NAMALWA (cell line): Measurements from ENCODE around the gene TACR2.

Experiments
- DNase-seq: peaks from one replicate; pipeline ENCODE4 v3.0.0-alpha.2; 2015; ENCODE audit warnings: low spot score

The TACR2 gene

GRCh38 chr10:69372126-69372980 is 44.4 kb downstream of the TACR2 start:
- no peak for DNase-seq

GRCh38 chr10:69367469-69367868 is 49.2 kb downstream of the TACR2 start:
- DNase-seq, result no peak

- no peak for DNase-seq
These were observed 50.0 kb downstream of the TACR2 start for GRCh38 chr10:69366738-69367137.

- DNase-seq, result no peak
These were observed 52.3 kb downstream of the TACR2 start for GRCh38 chr10:69364232-69364940.

- no peak for DNase-seq
These were observed 53.1 kb downstream of the TACR2 start for GRCh38 chr10:69363666-69364065.

GRCh38 chr10:69362471-69362954 is 54.2 kb downstream of the TACR2 start:
- DNase-seq, result no peak

GRCh38 chr10:69361303-69361614 is 55.5 kb downstream of the TACR2 start:
- DNase-seq, result no peak

GRCh38 chr10:69360485-69361302 is 56.0 kb downstream of the TACR2 start:
- DNase-seq, result no peak

- no peak for DNase-seq
These were observed 57.1 kb downstream of the TACR2 start for GRCh38 chr10:69359594-69359993.

- no peak for DNase-seq
These were observed 57.6 kb downstream of the TACR2 start for GRCh38 chr10:69359148-69359547.

GRCh38 chr10:69358148-69358795 is 58.4 kb downstream of the TACR2 start:
- DNase-seq, result no peak

- no peak for DNase-seq
These were observed 60.5 kb downstream of the TACR2 start for GRCh38 chr10:69356187-69356586.

- no peak for DNase-seq
These were observed 62.6 kb downstream of the TACR2 start for GRCh38 chr10:69353977-69354635.
